ENCODE measurements around the gene DHRS11.
"Not testable (repeated sequence)": the region's sequence is repeated elsewhere in the genome, so short reads cannot be mapped to it uniquely, and the experiment has no call there.

Gene DHRS11

GRCh38 chr17:36594626-36595401, 3.1 kb downstream of the DHRS11 start:
- FAIRE-seq = no peak

GRCh38 chr17:36597226-36597625, 5.5 kb downstream of the DHRS11 start:
- FAIRE-seq = no peak

DNA sequence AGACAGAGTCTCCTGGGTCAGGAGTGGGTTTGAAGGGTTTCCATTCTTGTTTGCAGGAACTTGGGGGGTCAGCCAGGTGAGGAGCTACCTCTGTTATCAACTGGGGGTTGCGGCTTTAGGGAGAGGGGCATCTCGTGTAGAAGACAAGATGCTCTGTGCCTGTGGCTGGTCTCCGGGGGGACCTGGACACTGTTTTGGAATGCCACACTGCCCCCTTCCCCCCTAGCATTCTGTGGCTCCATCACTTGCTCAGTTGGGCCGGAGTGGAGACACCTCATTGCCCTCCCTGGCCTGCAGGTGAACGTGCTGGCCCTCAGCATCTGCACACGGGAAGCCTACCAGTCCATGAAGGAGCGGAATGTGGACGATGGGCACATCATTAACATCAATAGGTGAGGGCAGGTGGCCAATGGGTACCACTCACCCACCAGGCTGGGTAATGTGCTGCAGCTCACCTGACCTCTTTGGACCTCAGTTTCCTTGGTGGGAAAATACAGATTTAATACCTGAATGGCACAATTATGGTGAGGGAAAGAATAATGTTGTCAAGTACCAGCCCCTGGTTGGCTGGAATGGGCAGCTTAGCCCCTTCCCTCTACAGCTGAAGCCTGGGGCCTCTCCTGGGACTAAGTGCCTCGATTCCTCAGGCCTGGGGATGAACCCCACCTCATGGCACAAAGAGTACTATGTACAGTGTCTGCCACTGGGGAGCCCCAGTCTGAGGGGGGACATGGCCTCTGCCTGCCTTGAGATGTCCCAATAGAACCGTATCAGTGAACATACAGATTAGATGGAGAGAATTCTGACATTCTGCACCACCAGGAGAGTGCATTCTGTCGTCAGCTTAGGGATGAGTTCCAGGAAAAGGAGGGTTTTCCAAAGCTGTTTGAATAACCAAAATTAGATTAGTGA, 6.4 kb downstream of the DHRS11 start:
- FAIRE-seq = no peak

DNA sequence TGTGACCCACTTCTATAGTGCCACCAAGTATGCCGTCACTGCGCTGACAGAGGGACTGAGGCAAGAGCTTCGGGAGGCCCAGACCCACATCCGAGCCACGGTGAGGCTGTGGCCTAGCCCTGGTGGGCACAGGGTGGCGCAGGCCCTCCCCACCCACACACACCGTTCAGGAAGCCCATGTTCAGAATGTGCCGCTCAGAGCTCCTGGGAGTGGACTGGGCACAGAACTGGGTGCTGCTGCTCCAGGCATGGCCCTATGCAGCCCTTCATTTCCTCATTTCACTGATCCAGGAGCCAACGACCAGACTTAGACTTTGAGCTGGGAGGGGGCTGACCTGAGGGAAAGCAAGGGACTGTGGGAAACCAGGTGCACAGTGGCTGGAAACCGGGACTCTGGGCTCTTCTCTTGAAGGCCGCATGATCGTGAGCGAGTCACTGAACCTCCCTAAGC, 7.3 kb downstream of the DHRS11 start:
- FAIRE-seq = no peak

DNA sequence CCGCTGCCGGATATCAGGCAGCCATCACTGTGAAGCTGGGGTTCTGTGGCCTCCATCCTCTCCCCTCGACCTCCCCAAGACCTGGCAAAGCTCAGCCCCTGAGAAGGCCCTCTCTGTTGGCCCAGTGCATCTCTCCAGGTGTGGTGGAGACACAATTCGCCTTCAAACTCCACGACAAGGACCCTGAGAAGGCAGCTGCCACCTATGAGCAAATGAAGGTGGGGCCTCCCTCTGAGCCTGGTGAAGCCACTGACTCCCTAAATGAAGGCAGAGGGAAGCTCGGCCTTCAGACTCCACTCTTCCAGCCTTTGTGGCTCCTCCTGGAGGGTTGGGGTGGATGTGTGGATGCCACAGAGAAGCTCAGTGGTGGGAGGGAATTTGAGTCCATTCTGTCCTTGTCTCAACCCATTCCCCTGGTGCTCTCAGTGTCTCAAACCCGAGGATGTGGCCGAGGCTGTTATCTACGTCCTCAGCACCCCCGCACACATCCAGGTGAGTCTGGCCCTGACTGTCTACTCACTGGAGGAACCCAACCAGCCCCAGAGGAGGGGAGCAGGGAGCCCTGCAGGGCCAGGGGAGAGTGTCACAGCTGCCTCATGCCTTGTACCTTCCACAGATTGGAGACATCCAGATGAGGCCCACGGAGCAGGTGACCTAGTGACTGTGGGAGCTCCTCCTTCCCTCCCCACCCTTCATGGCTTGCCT, 8.0 kb downstream of the DHRS11 start:
- no peak for FAIRE-seq

DNA sequence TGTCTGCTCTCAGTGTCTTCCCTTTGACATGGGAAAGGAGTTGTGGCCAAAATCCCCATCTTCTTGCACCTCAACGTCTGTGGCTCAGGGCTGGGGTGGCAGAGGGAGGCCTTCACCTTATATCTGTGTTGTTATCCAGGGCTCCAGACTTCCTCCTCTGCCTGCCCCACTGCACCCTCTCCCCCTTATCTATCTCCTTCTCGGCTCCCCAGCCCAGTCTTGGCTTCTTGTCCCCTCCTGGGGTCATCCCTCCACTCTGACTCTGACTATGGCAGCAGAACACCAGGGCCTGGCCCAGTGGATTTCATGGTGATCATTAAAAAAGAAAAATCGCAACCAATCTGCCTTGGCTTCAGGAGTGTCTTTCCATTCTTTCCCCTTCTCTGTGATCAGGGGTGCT, 8.8 kb downstream of the DHRS11 start:
- FAIRE-seq = no peak

- FAIRE-seq = no peak
Measured at GRCh38 chr17:36600936-36601302, 9.2 kb downstream of the DHRS11 start.

- no peak for FAIRE-seq
Measured at GRCh38 chr17:36601303-36602029, 9.8 kb downstream of the DHRS11 start, which contains the start of gene MRM1. Gene MRM1, plus strand, starts transcription at chr17:36601583. Its CDS starts 228 bp downstream, at chr17:36601811.

GRCh38 chr17:36602030-36602748, 10.5 kb downstream of the DHRS11 start:
- no peak for FAIRE-seq

DNA sequence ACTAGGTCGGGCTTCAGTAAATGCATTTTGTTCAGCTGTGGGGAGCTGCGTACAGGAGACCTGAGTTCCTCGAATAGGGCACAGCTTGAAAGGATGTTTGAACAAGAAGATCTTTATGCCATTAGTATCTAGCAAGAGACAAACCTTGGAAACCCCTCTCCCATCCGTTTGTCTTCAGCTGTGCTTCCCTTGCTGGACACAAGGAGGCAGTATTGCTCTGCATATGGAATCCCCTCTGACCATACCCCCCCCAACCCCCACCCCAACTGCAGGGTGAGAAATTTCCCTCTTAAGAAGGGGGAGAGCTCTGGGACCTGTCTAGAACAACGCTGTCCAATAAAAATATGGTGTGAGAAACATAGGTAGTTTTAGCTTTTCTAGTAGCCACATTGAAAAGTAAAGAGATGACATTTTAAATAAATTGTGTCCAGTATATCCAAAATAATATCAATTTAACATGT, 11.3 kb downstream of the DHRS11 start:
- FAIRE-seq = no peak

GRCh38 chr17:36605028-36605427, 13.3 kb downstream of the DHRS11 start:
- FAIRE-seq = not testable (repeated sequence)

DNA sequence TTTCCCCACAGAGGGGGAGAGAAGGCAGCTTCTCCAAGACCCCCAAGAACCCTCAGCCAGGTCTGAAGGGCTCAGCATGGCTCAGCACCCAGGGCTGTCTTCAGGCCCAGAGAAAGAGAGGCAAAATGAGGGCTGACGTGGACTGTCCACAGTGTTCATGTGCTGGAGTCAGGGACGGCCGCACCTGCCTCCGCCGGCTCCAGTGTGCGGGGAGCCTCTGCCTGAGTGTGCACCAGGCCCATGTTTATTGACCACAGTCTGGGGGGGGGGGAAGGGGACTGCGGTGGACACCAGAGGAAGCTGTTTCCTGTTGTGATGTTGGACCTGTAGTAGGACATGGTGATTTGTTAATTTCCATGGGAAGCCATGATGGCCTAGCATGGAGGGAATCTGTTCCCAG, 16.6 kb downstream of the DHRS11 start:
- no peak for FAIRE-seq

DNA sequence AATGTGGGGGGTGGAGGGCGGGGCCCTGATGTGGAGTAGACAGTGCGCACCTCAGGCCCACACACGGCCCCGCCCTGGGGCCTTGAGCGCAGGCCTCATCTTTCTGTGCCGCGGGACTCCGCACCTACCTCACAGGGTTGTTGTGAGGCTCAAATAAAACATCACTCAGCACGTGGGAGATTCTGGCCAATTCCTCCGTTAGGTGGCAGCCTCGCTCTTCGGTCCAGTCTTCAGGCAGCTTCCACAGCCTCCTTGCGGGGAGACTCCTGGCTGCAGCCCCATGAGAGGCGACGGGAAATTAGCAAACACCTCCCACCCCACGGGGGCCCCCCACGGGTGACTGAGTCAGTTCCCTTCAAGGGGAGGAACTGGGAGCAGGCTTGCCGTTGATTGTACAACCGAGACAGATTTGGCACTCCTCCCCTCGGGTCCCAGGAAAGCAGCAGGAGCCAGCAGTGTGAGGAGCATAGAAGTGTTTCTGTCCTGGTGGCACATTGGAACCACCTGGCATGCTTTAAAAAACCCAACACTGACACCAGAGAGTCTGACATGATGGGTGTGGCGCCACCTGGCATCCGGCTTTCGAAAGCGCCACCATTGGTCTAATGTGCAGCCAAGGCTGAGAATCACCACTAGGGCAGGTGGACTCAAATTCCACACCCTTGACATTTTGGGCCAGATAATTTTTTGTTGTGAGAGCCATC, 17.3 kb downstream of the DHRS11 start:
- FAIRE-seq = no peak

DNA sequence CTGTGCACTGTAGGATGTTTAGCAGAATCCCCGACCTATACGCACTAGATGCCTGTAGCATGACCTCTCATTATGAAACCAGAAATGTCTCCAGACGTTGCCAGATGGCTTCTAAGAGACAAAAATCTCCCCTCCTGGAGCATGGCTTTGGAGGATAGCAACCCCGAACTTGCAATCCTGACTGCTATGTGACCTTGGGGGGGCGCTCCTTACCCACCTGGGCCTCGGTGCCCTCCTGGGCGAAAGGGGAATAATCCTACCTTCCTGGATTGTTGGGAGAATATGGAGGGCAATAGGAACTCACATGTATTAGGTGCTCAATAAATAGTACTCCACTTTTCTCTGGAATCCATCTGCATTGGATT, 17.8 kb downstream of the DHRS11 start:
- no peak for FAIRE-seq

DNA sequence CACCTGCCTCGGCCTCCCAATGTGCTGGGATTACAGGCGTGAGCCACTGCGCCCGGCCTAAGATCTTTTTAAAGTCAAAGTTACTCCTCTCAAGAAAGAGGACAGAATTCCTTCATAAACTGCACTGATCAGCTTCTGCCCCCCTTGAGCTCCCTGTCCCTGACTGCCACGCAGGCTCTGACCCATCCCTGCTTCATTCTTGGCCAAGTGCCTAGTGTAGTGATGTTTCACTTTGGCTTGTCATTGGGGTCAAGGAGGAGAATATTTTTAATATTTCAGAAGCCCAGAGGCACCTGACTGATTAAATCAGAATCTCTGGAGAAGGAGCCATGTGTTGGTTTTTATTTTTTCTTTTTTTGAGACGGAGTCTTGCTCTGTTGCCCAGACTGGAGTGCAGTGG, 18.8 kb downstream of the DHRS11 start:
- FAIRE-seq = no peak

DNA sequence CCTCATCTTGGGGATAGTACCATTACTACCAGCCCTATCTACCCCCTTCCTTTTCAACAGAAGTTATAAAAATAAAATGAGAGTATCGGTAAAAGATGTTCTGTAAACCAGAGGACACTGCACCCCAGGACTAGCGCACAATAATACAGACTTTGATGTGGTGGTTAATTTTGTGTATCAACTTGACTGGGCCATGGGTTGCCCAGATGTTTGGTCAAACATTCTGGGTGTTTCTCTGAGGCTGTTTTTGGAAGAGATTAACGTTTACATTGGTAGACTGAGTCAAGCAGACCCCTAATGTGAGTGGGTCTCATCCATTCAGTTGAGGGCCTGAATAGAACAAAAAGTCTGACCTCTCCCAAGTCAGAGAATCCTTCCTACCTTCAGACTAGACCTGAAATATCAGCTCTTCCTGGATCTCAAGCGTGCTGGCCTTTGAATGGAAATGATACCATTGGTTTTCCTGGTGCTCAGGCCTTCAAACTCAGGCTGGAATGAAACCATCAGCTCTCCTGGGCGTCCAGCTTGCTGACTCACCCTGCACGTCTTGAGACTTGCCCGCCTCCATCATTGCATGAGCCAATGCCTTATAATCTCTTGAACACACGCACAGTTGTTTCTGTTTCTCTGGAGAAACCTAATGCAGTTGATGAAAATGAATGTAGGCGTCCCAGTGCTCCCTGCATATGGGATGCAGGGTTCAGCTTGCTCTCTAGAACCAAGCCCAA, 19.8 kb downstream of the DHRS11 start:
- FAIRE-seq = no peak

DNA sequence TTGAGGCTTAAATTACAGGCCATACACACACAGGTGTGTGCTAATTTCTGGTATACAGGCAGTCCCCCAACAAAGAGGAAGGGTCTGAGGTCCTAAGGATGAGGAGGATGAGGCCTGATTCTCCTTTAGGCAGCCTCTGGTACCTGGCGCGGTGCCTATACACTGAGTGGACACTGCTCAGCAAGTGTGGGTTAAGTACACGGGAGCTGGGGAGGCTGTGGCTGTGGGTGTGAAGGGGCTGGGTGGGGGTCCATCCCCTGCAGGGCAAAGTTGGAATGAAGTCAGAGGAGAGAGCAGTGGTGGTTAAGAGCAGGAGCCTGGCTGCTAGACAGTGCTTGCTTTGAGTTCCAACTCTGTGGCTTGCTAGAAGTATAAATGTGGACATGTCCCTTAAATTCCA, 20.6 kb downstream of the DHRS11 start:
- no peak for FAIRE-seq

DNA sequence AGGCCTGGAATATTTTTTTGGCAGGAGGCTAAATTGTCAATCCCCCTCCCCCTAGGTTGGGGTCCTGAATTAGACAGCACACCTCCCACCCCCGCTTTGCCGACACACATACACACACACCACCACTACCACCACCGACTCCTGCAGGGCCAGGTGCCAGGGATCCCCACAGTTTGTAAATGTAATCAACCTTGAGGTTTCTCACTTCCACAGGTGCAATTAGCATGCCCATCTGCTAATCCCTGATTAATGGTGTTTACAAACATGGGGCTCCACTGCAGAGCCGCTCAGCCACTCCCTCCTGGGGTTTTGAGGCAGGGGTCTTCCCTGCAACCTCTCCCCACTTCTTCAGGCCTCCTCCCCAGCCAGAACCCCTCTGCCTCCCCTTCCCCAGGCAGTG, 21.5 kb downstream of the DHRS11 start:
- FAIRE-seq = no peak

DNA sequence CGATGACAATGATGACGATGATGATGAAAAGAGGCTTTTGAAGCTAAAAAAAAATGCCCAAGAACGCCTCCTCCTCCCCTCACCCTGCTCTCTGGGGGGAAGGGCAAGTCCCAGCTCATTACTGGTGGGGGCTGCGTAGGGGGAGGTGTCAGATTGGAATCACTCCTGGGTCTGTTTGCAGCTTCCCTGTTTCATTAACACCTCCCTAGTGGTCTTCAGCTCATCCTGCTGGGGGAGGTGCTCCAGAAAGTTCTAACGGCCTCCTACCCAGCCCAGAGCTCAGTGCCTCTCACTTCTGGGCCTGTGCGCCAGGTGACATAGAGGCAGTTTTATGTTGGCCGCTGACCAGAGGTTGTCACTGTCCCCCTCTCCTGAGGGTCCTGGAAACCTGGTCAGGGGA, 22.4 kb downstream of the DHRS11 start:
- FAIRE-seq = no peak

DNA sequence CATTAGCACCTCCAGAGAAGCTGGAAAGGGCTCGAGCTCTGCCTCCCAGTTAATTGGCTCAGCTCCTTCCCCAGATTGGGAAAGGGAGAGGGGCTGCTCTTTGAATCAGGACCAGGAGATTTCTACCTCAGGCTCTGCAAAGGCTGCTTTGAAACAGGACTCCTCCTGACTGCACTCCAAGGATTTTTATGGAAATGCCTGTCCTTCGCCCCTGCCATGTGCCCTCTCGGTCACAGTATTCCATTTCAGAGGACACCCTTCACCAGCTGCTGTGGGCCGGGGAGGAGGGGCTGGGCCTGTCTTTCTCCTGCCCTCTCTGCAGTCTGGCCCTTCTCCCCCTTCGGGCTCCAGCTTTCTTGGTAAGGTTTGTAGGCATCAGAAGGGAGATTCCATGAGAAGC, 23.3 kb downstream of the DHRS11 start:
- FAIRE-seq = no peak
